Liver (tissue), 9 donors: ENCODE data around the gene SLC5A9. TPM values are rescaled to one million over a fixed set of nuclear protein-coding genes. Genes with fewer than 3 reads are reported as not detected.
"Not testable (repeated sequence)": the region's sequence is repeated elsewhere in the genome, so short reads cannot be mapped to it uniquely, and the experiment has no call there.

Source experiments
- DNase-seq: peaks from one replicate; pipeline ENCODE4 v3.0.0-alpha.2; 2017; ENCODE audit warnings: low spot score
- H3K27ac ChIP-seq, 2 donors: one replicate each; pipeline ENCODE4 v1.7.0; 2013; ENCODE audit warnings: inconsistent platforms in 2 of 2, low read length in 2 of 2, control low read depth in 1 of 2, low read depth in 1 of 2, mild to moderate bottlenecking in 1 of 2
- H3K27me3 ChIP-seq, 4 donors: one replicate each; pipeline versions ENCODE4 v1.6.1 to v1.7.0; 2013; ENCODE audit warnings: low read length in 3 of 4, inconsistent platforms in 1 of 4, mild to moderate bottlenecking in 1 of 4, moderate library complexity in 1 of 4; ENCODE audit not compliant: control insufficient read depth in 4 of 4, insufficient read depth in 4 of 4
- H3K36me3 ChIP-seq, 4 donors: one replicate each; pipeline versions ENCODE4 v1.6.1 to v1.7.0; 2013; ENCODE audit warnings: low read length in 3 of 4, mild to moderate bottlenecking in 3 of 4, low read depth in 1 of 4, moderate library complexity in 1 of 4; ENCODE audit not compliant: control insufficient read depth in 4 of 4, insufficient read depth in 3 of 4
- H3K4me1 ChIP-seq, 4 donors: one replicate each; pipeline versions ENCODE4 v1.6.1 to v1.7.0; 2013; ENCODE audit warnings: low read length in 3 of 4, mild to moderate bottlenecking in 3 of 4, moderate library complexity in 1 of 4; ENCODE audit not compliant: control insufficient read depth in 4 of 4, insufficient read depth in 4 of 4
- H3K4me3 ChIP-seq, 3 donors: one replicate each; pipeline versions ENCODE4 v1.6.1 to v1.7.0; 2013; ENCODE audit warnings: low read length in 3 of 3, control low read depth in 1 of 3, low read depth in 1 of 3, mild to moderate bottlenecking in 1 of 3
- H3K9ac ChIP-seq, 2 donors: one replicate each; pipeline ENCODE4 v1.7.0; 2013; ENCODE audit warnings: low read length in 2 of 2, mild to moderate bottlenecking in 2 of 2, moderate library complexity in 2 of 2, control low read depth in 1 of 2, low read depth in 1 of 2
- H3K9me3 ChIP-seq, 4 donors: one replicate each; pipeline versions ENCODE4 v1.6.1 to v1.7.0; 2013; ENCODE audit warnings: low read length in 3 of 4; ENCODE audit not compliant: control insufficient read depth in 4 of 4
- CTCF ChIP-seq: fragments of 150-350 bp; IDR thresholded peaks from 2 replicates; pipeline ENCODE4 v1.5.1; 2017; ENCODE audit warnings: improper control_type of control experiment, low read depth, low read length; ENCODE audit not compliant: missing input control
- EGR1 ChIP-seq, 2 donors: IDR thresholded peaks; 2 replicates each; pipeline ENCODE4 v1.6.1; 2016 to 2018; ENCODE audit warnings: antibody characterized with exemption in 2 of 2, low read depth in 2 of 2
- FOXA1 ChIP-seq: IDR thresholded peaks from 2 replicates; pipeline ENCODE4 v1.6.1; 2016; ENCODE audit warnings: antibody characterized with exemption
- FOXA2 ChIP-seq: IDR thresholded peaks from 2 replicates; pipeline ENCODE4 v1.6.1; 2016; ENCODE audit warnings: antibody characterized with exemption
- GABPA ChIP-seq, 2 donors: IDR thresholded peaks in 1 of 2; conservative IDR thresholded peaks in 1 of 2; 2 replicates each; pipeline ENCODE4 v1.6.1; 2016; ENCODE audit warnings: antibody characterized with exemption in 2 of 2, mild to moderate bottlenecking in 1 of 2, moderate library complexity in 1 of 2
- HNF4A ChIP-seq, 2 donors: conservative IDR thresholded peaks; 2 replicates each; pipeline ENCODE4 v1.6.1; 2016; ENCODE audit warnings: antibody characterized with exemption in 2 of 2, mild to moderate bottlenecking in 2 of 2
- HNF4G ChIP-seq: IDR thresholded peaks from 2 replicates; pipeline ENCODE4 v1.6.1; 2016; ENCODE audit warnings: antibody characterized with exemption
- JUND ChIP-seq, 2 donors: IDR thresholded peaks; 2 replicates each; pipeline ENCODE4 v1.6.1; 2016; ENCODE audit warnings: antibody characterized with exemption in 2 of 2
- NR2F2 ChIP-seq: IDR thresholded peaks from 2 replicates; pipeline ENCODE4 v1.6.1; 2016; ENCODE audit warnings: antibody characterized with exemption
- RAD21 ChIP-seq, 2 donors: IDR thresholded peaks; 2 replicates each; pipeline ENCODE4 v1.6.1; 2016; ENCODE audit warnings: antibody characterized with exemption in 2 of 2, mild to moderate bottlenecking in 2 of 2
- REST ChIP-seq: IDR thresholded peaks from 2 replicates; pipeline ENCODE4 v1.6.1; 2016; ENCODE audit warnings: antibody characterized with exemption, mild to moderate bottlenecking
- RXRA ChIP-seq, 2 donors: IDR thresholded peaks; 2 replicates each; pipeline ENCODE4 v1.6.1; 2017 to 2018; ENCODE audit warnings: antibody characterized with exemption in 2 of 2, mild to moderate bottlenecking in 1 of 2
- SP1 ChIP-seq: IDR thresholded peaks from 2 replicates; pipeline ENCODE4 v1.6.1; 2018; ENCODE audit warnings: antibody characterized with exemption, mild to moderate bottlenecking
- TAF1 ChIP-seq: conservative IDR thresholded peaks from 2 replicates; pipeline ENCODE4 v1.6.1; 2016; ENCODE audit warnings: antibody characterized with exemption, mild to moderate bottlenecking
- YY1 ChIP-seq: IDR thresholded peaks from 2 replicates; pipeline ENCODE4 v1.6.1; 2016; ENCODE audit warnings: antibody characterized with exemption, mild to moderate bottlenecking
- ZBTB33 ChIP-seq: IDR thresholded peaks from 2 replicates; pipeline ENCODE4 v1.6.1; 2016; ENCODE audit warnings: antibody characterized with exemption
- whole genome bisulfite sequencing: extraction: QIAGEN DNeasy Blood & Tissue Kit; methylation state at CpG from one replicate; pipeline ENCODE4 v1.1.7; 2013; 5-methylcytosine and 5-hydroxymethylcytosine counted together
- polyA plus RNA-seq, 2 donors: library from polyadenylated mRNA; stranded (reverse) in 1 of 2; unstranded in 1 of 2; fragments of 200-250 nt in 1 of 2; fragments of >200 nt in 1 of 2; fragmentation: Nextera tagmentation in 1 of 2; extraction: Ambion mirVana in 1 of 2; gene quantifications; one replicate each; pipeline versions ENCODE4 v1.2.1 to v1.2.3, GENCODE V29; 2013 to 2015
- total RNA-seq, 2 donors: library from RNA; depleted of rRNA; stranded (reverse); fragments of >200 nt; gene quantifications; one replicate each; pipeline ENCODE4 v1.2.3, GENCODE V29; 2014
- donor health status: healthy.
- donor health status: healthy.
- donor health status: healthy.
- donor health status: healthy.
- donor health status: healthy.

The SLC5A9 gene
- total and polyA plus RNA-seq, 4 donors: 0.78 to 6.5 (median 6.0) TPM

GRCh38 chr1:48214366-48214765 lies 8.2 kb upstream of the SLC5A9 start:
- WGBS: 78% methylated on average over 6 of the region's 6 CpGs
- H3K4me3 ChIP-seq, H3K27ac ChIP-seq, H3K27me3 ChIP-seq, H3K9ac ChIP-seq, H3K9me3 ChIP-seq, H3K36me3 ChIP-seq, DNase-seq, H3K4me1 ChIP-seq: not testable (repeated sequence)

- H3K4me3 ChIP-seq: no peak overlapping the region
- peaks cover 0 to 4% (median 0%) of the 10 kb centered on the region in 4 donors for H3K4me1 ChIP-seq
- TF ChIP-seq REST (no peak), CTCF (no peak), RAD21 (IDR thresholded peaks at IDR 0.05) (no peak), NR2F2 (peak; percentile 38), SP1 (no peak), ZBTB33 (no peak)
- no peaks in the 10 kb centered on the region for H3K9me3 ChIP-seq
- no peak for DNase-seq
- no peak overlapping the region for H3K9ac ChIP-seq
- no peak overlapping the region for H3K27ac ChIP-seq
- WGBS: 75% methylated on average over 4 of the region's 4 CpGs
- no peaks in the 10 kb centered on the region for H3K36me3 ChIP-seq
- H3K27me3 ChIP-seq: no peaks in the 10 kb centered on the region
Measured at GRCh38 chr1:48214820-48215219, 7.7 kb upstream of the SLC5A9 start.

GRCh38 chr1:48215222-48215621 lies 7.3 kb upstream of the SLC5A9 start:
- Histone ChIP-seq H3K36me3 (no peaks in the 10 kb centered on the region), H3K27ac (no peak overlapping the region)
- no peak for DNase-seq
- TF ChIP-seq HNF4G (no peak), RAD21 (IDR thresholded peaks at IDR 0.05) (no peak), YY1 (no peak), TAF1 (no peak), HNF4A (conservative IDR thresholded peaks at IDR 0.05) (no peak), ZBTB33 (no peak), JUND (IDR thresholded peaks at IDR 0.05) (no peak), NR2F2 (no peak), EGR1 (IDR thresholded peaks at IDR 0.05; ENCODE audit: low read depth in 2 of 2) (no peak), RXRA (IDR thresholded peaks at IDR 0.05) (no peak), GABPA (IDR thresholded peaks at IDR 0.05 in 1 of 2, conservative IDR thresholded peaks at IDR 0.05 in 1 of 2) (no peak), FOXA1 (no peak), FOXA2 (no peak), SP1 (no peak)

More at GRCh38 chr1:48215222-48215621, 7.3 kb upstream of the SLC5A9 start:
- WGBS: 73% methylated on average over 1 of the region's 1 CpG
- no peaks in the 10 kb centered on the region for H3K27me3 ChIP-seq
- no peak overlapping the region for H3K9ac ChIP-seq
- no peaks in the 10 kb centered on the region for H3K9me3 ChIP-seq
- peaks cover 0 to 4% (median 0%) of the 10 kb centered on the region in 4 donors for H3K4me1 ChIP-seq
- no peak overlapping the region for H3K4me3 ChIP-seq
